Upper lobe of left lung (tissue), 4 donors: Measurements from ENCODE around the gene SIGLEC7.

Experiments used
- CTCF ChIP-seq, 6 experiments: fragments of 450-650 bp in 4 of 6; fragments of 200-600 bp in 2 of 6; sonication (generic) in 2 of 6; IDR thresholded peaks; one replicate each; pipeline ENCODE4 v1.5.1; 2016 to 2019; ENCODE audit warnings: antibody characterized with exemption in 6 of 6
- EP300 ChIP-seq, 4 donors: sonication (generic); formaldehyde crosslinking; IDR thresholded peaks; one replicate each; pipeline ENCODE4 v1.5.1; 2017; ENCODE audit warnings: antibody characterized with exemption in 4 of 4, control low read depth in 2 of 4
- POLR2A ChIP-seq, 4 donors: fragments of 450-650 bp; IDR thresholded peaks; one replicate each; pipeline ENCODE4 v1.5.1; 2016 to 2017; ENCODE audit warnings: antibody characterized with exemption in 4 of 4, mild to moderate bottlenecking in 2 of 4
- POLR2AphosphoS5 ChIP-seq, 2 donors: sonication (generic); formaldehyde crosslinking; IDR thresholded peaks; one replicate each; pipeline ENCODE4 v1.5.1; 2017; ENCODE audit warnings: antibody characterized with exemption in 2 of 2

- no peak for TF ChIP-seq CTCF (IDR thresholded peaks at IDR 0.05)
- no peak for TF ChIP-seq POLR2AphosphoS5 (IDR thresholded peaks at IDR 0.05)
- TF ChIP-seq POLR2A (IDR thresholded peaks at IDR 0.05) = no peak
- no peak for TF ChIP-seq EP300 (IDR thresholded peaks at IDR 0.05)
Measured at GRCh38 chr19:51168564-51169282, 26.6 kb downstream of the SIGLEC7 start.
